LHCN-M2 (cell line): ENCODE results near the gene C16orf54. TPM values are rescaled to one million over a fixed set of nuclear protein-coding genes. Genes with fewer than 3 reads are reported as not detected.
"Not testable (repeated sequence)": the region's sequence is repeated elsewhere in the genome, so short reads cannot be mapped to it uniquely, and the experiment has no call there.

Experiments
- DNase-seq: peaks from one replicate; pipeline ENCODE4 v3.0.0-alpha.2; 2012; ENCODE audit warnings: low read depth
- total RNA-seq: library from RNA; depleted of rRNA; stranded (reverse); fragments of >200 nt; gene quantifications from 2 replicates; pipeline ENCODE4 v1.2.3, GENCODE V29; 2014; rRNA removed

C16orf54 gene
- total RNA-seq, 1 experiment from 2014 or later = not detected

DNA sequence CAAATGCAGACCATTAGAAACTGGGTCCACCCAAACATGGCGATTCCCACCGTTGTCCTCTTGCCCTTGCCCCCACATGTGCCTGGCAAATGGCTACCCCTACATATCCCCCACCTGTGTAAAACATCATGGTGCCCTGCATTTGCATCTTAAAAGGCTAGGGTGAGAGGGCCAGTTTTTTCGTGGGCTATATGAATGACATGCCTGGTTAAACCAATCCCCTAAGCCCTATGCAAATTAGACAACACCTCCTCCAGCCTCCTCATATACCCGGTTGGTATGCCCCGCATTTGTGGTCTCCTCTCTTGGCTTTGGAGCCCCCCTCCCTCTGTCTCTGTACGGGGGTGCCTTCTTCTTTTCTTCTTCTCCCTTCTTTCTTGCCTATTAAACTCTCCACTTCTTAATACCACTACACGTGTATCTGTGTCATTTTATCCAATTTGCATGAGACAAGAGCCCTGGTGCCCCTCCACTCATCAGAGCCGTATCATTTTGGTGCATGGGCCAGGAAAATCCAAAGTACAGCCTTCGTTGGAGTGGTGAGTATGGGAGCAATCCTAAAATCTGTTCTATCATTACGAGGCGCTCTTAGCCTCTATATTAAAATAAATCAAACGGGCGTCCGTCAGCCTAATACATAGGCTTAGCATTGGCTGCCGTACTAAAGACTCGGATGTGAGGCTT is 36.7 kb downstream of the C16orf54 start:
- DNase-seq = no peak

DNA sequence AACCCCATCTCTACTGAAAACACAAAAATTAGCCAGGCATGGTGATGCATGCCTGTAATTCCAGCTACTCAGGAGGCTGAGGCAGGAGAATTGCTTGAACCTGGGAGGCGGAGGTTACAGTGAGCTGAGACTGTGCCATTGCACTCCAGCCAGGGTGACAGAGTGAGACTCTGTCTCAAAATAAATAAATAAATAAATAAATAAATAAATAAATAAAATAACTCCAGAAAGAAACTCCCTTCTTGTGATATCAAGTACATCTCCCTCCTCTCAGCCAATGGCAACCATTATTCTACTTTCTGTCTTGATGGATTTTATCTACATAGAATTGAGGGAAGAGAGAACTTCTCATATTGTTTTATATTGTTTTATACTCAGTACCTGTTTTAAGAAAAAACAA is 38.6 kb downstream of the C16orf54 start:
- DNase-seq = not testable (repeated sequence)

DNA sequence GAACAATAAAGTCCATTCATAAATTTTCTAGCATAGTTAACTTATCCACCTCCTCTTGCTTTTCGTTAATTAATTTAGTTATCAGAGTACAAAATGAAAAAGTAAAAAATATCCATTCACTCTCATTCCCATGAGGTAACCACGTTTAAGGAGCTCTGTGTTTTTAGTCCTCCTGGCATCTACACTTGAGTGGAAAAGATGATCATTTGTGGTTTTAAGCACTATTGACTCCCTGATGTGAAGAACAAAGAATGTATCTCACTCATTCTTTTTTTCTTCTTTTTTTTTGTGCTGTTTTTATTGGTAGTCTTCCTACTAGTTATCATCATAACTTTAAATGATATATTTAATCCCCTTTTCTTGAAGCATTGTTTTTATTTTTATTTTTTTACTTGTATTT is 40.8 kb downstream of the C16orf54 start:
- no peak for DNase-seq

DNA sequence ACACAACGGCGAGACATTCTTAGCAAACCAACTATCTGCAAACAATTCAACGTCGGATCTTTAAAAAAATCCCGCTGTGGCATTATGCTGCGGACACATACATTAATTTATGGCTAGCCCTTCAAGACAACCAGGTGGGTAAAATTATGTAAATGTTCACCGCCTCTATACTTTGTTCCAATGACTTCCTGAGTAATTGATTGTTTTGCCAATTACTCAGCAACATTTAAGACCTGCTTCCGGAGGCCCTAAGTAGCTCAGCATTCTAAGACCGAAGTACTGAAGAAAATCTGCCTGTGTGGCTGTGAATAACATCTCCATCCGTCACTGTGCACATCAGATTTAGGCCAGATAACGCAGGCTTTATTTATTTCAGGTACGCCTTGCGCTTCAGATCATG is 43.5 kb downstream of the C16orf54 start:
- no peak for DNase-seq

DNA sequence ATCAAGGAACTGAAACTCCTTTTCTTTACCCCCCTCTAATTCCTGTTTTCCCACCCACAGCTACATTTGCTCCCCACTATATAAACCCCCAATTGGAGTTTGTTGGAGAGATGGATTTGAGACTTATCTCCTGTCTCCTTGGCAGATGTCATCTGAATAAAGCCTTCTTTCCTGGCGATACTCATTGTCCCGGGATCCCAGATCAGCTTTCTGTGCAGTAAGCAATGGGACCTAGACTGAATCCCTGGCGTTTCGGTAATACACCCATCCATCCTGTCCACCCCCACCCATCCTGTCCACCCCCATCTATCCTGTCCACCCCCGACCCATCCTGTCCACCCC is 44.6 kb downstream of the C16orf54 start:
- DNase-seq = no peak

DNA sequence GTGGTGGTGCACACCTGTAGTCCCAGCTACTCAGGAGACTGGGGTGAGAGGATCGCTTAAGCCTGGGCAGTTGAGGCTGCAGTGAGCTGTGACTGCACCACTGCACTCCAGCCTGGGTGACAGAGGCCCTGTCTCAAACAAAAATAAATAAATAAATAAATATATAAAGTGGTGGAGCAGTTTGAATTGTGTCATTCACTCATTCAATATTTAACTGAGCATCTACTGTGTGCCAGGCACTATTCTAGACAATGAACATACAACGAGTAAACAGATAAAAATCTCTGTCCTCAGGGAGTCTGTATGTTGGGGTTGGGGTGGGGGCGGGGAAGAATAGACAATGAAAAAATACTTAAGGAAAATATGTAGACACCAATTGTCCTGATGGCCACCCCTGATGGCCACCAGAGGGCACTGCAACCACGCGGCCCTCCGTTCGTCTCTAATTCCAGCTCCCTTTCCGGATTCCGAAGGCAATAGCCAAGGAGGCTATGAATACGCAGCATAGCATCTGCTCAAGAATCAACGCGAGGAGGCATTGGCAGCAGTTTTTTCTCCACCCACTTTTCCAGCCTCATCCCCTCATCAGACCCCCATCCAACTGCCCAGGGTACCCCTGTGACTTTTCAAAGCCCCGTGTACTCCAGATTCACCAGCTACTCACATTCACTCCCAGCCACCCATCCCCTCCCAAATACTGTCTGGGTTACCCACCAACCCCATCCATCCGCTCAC is 45.4 kb downstream of the C16orf54 start:
- DNase-seq = peak; percentile 82

DNA sequence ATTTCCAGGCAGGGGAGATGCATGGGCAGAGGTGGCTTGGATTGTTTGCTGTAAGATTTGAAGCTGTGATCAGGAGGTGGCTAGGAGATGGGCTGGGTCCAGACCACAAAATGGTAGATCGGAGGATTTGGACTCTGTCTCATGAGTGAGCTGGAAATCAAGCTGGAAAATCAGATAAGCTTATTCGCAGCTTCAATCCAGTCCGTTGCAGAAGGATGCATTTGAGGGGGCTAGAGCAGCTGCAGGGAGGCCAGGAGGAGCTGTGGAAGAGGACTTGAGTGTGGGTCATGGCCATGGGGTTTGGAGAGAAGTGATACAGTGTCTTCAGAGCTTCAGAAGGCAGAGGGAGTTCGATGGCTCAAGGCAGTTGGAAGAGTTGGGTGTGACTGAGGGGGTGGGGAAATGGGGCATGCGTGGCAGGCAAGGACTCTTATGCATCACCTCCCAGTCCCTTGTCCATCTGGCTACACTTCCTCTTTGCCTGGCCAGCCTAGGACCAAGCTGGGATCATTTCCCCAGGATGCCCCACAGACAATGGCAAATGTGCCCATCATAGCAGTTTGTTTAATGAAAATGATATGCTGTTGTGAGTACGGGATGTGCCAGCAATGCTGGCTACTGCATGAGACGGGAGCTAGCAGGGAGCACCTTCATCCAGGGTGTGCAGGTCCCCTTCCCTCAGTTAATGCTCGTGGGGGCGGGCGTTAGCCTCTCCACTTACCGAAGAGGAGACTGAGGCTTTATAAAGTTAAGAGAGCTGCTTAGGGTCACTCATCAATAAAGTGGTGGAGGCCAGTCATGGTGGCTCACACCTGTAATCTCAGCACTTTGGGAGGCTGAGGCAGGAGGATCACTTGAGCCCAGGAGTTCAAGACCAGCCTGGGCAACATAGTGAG is 46.2 kb downstream of the C16orf54 start:
- no peak for DNase-seq

DNA sequence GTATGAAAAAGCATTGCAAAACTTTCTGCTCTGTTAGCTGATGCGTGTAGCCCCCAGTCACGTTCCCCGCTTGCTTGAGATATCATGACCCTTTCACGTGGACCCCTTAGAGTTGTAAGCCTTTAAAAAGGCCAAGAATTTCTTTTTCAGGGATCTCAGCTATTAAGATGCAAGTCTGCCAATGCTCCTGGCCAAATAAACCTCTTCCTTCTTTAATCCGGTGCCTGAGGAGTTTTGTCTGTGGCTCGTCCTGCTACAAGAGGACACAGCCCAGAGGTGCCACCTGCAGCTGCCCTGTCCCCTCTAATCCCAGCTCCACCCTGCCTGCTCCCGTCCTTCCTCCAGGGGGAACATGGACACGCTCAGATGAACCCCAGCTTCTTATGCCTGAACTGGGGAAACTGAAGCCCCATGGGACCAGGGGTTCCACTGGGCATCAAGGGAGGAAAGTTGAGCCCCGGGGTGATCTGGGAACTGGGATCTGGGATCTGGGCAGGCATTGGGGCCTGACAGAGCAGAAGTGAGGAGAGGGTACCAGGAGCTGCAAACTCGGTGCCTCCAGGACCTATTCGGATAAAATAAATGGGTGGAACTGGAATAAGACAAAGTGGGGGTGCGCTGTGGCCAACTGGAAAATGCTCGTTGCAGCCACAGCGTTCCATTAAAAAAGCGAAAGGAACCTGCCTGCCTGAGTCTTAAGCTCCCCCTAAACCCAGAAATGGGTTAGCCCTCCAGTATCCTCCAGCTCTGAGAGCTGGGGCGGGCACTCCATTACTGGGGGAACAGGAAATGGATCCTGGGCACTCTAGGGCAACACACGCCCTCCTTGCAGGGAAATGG is 47.1 kb downstream of the C16orf54 start:
- DNase-seq = no peak

DNA sequence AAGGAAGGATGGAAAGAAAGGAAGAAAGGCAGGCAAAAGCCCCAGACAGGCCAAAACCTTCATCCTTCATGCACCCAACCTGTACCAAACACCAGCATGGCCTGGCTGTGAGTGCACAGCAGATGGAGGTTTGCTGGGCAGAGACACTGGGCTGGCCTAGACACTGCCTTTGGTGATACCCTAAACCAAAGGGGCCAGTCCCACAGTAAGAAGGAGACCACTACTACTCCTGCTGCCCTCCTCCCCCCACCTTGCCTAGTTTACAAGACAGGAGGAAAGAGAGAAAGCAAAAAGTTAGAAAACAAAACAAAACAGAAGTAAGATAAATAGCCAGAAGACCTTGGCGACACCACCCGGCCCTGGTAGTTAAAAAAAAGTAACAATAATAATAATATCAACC is 47.7 kb downstream of the C16orf54 start:
- no peak for DNase-seq

DNA sequence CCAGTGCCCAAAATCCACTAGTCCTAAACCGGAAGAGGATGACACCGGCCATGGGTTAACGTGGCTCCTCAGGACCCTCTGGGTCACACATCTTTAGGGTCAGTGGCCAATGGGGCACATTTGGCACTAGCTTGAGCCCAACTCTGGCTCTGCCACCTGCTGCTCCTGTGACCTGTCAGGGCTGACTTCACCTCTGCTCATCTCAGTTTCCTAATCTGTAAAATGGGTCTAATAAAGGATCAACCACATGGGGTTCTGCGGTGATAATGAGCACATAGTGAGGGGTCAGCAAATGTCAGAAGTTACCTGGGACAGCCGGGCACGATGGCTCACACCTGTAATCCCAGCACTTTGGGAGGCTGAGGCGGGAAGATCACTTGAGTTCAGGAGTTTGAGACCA is 48.4 kb downstream of the C16orf54 start:
- DNase-seq = no peak

DNA sequence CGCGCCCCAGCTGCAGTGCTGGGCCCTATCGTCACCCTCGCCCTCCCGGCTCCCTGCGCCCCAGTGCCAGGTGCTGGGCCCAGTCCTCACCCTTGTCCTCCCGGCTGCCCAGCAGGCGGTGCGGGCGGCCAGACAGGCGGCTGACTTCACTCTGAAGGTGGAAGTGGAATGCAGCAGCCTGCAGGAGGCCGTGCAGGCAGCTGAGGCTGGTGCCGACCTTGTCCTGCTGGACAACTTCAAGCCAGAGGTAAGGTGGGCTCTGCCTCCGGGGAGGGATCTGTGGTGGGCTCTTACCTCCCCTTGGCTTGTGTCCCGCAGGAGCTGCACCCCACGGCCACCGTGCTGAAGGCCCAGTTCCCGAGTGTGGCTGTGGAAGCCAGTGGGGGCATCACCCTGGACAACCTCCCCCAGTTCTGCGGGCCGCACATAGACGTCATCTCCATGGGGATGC is 48.9 kb downstream of the C16orf54 start:
- no peak for DNase-seq

DNA sequence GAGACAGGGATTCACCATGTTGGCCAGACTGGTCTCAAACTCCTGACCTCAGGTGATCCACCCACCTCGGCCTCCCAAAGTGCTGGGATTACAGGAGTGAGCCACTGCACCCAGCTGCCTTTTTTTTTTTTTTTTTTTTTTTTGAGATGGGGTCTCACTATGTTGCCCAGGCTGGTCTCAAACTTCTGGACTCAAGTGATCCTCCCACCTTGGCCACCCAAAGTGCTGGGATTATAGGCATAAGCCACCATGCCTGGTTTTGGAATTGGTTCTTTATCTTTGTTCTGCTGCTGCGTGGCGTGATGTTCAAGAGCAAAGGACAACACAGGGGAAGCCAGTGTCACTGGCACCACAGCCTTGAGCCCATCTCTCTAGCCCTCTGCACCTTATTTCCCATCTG is 50.1 kb downstream of the C16orf54 start:
- not testable (repeated sequence) for DNase-seq

DNA sequence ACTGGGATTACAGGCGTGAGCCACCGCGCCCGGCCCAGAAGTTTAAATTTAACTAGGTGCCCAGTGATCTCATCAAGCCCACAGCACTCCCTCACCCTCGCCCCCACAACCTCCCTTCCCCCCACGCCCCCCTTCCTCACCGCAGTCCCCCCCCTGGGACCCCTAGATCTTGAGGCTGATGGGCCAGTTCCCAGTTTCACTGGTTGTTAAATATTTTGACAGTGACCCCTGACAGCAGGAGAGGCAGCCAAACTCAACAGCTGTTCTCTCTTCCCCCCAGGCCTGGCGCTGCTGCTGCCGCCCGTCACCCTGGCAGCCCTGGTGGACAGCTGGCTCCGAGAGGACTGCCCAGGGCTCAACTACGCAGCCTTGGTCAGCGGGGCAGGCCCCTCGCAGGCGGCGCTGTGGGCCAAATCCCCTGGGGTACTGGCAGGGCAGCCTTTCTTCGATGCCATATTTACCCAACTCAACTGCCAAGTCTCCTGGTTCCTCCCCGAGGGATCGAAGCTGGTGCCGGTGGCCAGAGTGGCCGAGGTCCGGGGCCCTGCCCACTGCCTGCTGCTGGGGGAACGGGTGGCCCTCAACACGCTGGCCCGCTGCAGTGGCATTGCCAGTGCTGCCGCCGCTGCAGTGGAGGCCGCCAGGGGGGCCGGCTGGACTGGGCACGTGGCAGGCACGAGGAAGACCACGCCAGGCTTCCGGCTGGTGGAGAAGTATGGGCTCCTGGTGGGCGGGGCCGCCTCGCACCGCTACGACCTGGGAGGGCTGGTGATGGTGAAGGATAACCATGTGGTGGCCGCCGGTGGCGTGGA is 51.2 kb downstream of the C16orf54 start:
- DNase-seq = peak; percentile 99

DNA sequence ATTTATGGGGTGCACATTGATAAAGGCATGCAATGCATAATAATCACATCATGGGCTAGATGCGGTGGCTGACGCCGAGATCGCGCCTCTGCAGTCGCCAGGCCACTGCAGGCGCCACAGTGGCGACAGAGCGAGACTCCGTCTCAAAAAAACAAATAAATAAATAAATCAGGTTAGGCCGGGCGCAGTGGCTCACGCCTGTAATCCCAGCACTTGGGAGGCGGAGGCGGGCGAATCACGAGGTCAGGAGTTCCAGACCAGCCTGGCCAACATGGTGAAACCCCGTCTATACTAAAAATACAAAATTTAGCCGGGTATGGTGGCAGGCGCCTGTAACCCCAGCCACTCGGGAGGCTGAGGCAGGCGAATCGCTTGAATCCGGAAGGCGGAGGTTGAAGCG is 53.2 kb downstream of the C16orf54 start:
- not testable (repeated sequence) for DNase-seq

Other genes with a start within 250 kb of the C16orf54 start
- 5.8 and 6.9 TPM in 2 replicates for gene NPIPB12, start 239.6 kb downstream of the C16orf54 start, total RNA-seq
- not detected in 2 replicates for gene SPN, start 82.7 kb downstream of the C16orf54 start, total RNA-seq
- 1.1 and 1.7 TPM in 2 replicates for gene QPRT, start 66.8 kb downstream of the C16orf54 start, total RNA-seq
- gene ZG16, start 32.3 kb upstream of the C16orf54 start, total RNA-seq = not detected in 2 replicates
- 100 and 108 TPM in 2 replicates for gene KIF22, start 44.8 kb upstream of the C16orf54 start, total RNA-seq
- gene MAZ, start 60.5 kb upstream of the C16orf54 start, total RNA-seq = 126 and 147 TPM in 2 replicates
- gene PRRT2, start 66.2 kb upstream of the C16orf54 start, total RNA-seq = 0.58 and 1.1 TPM in 2 replicates
- 63.2 and 63.4 TPM in 2 replicates for gene PAGR1, start 70.2 kb upstream of the C16orf54 start, total RNA-seq
- 275 and 303 TPM in 2 replicates for gene MVP, start 74.5 kb upstream of the C16orf54 start, total RNA-seq
- 75.5 and 89.7 TPM in 2 replicates for gene CDIPT, start 117.2 kb upstream of the C16orf54 start, total RNA-seq
- 10.9 and 15.2 TPM in 2 replicates for gene SEZ6L2, start 153.6 kb upstream of the C16orf54 start, total RNA-seq
- 5.0 and 8.9 TPM in 2 replicates for gene ASPHD1, start 154.5 kb upstream of the C16orf54 start, total RNA-seq
- gene KCTD13, start 180.2 kb upstream of the C16orf54 start, total RNA-seq = 12.2 and 18.3 TPM in 2 replicates
- gene TMEM219, start 216.1 kb upstream of the C16orf54 start, total RNA-seq = 79.7 and 91.0 TPM in 2 replicates
- 87.7 and 93.3 TPM in 2 replicates for gene TAOK2, start 227.9 kb upstream of the C16orf54 start, total RNA-seq
- gene HIRIP3, start 249.6 kb upstream of the C16orf54 start, total RNA-seq = 12.2 and 22.4 TPM in 2 replicates